Measurements from ENCODE around the gene HEY2. TPM values are rescaled to one million over a fixed set of nuclear protein-coding genes. Genes with fewer than 3 reads are reported as not detected.
"Not testable (repeated sequence)": the region's sequence is repeated elsewhere in the genome, so short reads cannot be mapped to it uniquely, and the experiment has no call there.

HEY2 gene
- total RNA-seq, 1 donor from 2014 or later: 1.6 TPM

DNA sequence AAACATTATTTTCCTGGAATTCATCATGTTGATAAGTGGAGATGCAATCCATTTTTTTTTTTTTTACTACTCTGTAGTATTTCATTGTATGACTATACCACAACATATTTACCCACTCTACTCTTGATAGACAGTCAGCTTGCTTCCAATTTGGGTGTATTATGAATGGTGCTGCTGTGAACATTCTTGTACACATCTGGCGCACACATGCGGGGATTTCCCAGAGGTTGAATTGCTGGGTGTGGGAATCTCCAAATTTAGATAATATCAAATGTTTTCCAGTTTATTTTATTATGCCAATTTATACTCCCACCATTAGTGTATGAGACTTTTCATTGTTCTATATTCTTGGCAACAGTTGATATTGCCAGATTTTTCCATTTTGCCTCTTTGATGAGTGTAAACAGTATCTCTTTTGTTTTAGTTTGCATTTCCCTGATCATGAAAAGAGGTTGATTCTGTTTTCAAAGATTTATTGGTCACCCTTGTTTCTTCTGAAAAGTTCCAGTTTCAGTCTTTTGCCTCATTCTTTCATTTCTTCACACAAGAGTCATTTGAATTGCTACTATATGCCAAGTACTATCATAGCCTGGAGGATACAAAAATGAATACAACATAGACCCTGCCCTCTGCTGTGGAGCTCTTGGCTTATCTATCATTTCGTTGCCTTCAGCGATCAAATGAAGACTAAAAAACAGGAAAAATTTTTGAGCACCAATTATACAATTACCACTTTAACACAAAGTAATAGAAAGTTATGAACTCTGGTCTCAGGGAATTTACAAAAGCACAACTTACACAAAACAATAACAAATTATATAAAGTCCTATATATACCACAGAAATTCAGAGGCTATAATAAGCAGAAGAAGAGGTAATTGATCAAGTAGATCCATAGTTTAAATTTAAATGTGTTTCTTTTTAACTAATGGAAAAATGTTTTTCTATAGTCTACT lies 24.2 kb downstream of the HEY2 start:
- no peak for ATAC-seq

DNA sequence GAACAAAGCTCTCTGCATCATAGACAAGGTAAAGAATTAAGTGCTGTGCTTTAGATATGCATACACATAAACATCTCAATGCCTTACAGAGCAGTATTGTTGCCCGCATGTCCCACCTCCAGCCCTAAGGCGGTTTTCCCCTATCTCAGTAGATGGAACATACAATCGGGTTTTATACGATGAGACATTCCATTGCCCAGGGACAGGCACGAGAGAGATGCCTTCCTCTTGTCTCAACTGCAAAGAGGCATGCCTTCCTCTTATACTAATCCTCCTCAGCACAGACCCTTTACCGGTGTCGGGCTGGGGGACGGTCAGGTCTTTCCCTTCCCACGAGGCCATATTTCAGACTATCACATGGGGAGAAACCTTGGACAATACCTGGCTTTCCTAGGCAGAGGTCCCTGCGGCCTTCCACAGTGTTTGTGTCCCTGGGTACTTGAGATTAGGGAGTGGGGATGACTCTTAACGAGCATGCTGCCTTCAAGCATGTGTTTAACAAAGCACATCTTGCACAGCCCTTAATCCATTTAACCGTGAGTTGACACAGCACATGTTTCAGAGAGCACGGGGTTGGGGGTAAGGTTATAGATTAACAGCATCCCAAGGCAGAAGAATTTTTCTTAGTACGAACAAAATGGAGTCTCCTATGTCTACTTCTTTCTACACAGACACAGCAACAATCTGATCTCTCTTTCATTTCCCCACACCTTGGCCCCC lies 26.8 kb downstream of the HEY2 start:
- ATAC-seq: not testable (repeated sequence)

DNA sequence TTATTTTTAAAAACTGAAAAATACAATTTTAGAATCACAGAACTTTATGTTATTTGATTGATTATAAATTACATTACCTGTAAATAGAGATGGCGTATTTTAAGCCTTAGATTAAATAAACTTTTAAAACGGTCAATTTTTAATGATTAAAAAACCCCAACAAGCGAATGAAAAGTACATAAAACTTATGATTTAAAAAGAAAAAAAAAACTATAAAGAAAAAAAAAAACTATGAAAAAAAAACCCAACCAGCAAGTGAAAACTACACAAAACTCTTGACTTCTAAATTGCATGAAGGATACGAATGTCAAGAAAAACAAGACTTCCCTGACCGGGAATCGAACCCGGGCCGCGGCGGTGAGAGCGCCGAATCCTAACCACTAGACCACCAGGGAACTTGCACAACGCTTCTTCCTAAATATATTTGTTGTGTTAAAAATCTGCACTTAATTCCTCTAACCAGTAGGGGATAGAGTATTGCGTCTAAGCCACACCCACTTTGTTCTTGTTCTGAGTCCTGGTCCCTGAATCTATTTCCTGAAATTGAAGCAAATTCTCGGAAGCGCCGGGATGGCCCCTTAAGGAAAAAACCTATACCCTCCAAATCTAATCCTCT lies 30.6 kb downstream of the HEY2 start:
- peak; percentile 97 for ATAC-seq

DNA sequence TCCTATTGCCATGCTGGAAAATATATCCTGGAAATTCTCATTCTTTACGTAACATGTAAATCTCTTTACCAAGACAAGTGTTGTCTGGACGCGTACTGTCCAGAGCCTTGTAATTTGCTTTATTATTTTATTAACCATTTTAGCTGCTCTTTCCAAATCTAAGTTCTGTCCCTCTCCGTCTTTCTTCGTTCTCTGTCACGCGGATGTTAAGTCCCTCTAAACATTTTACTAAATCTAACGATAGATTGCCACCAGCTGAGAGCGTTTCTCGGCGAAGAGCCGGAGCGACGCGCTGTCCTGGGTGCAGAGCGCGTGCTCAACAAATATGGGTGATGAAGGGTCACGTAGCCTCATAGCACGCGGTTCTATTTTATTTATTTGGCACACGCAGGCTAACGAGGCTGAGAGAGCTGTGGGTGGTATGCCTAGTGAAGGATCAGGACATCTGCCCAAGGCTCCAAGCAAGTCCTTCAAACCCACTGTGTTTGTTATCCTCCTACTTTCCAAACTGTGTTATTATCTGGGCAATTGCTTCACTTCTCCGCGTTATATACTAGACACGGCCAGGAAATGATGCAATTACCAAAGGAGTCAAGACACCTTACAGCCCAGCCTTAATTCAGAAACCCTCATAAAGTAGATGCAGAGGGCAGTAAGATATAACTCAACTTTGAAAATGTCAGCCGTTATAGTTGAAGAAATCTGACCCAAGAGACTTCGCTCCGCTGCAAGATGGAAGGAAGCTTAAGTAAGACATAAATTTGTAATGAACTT lies 31.3 kb downstream of the HEY2 start:
- peak; percentile 83 for ATAC-seq

DNA sequence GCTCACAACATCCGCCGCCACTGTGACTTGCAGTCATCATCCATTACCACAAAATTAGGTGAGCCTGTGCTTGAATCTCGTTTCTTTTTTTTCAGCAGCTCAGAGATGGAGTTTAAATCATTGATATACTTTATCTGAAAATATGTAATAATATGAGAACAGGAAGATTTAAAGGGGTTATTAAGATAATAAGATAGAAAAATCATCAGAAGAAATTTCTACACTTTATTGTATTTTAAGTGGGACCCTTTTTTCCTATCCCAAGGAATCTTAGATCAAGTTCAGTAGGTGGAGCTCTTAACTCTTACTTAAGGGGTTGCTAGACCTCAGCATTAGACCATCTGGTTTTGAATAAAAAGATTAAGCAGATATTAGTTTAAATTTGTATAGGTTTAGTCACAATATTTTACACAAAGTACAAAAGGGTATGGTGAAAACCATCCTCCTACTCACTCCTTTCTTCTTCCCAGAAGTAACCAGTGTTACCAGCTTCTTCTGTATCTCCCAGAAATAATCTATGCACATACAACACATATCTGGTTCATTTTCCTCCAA lies 32.0 kb downstream of the HEY2 start:
- ATAC-seq: no peak

DNA sequence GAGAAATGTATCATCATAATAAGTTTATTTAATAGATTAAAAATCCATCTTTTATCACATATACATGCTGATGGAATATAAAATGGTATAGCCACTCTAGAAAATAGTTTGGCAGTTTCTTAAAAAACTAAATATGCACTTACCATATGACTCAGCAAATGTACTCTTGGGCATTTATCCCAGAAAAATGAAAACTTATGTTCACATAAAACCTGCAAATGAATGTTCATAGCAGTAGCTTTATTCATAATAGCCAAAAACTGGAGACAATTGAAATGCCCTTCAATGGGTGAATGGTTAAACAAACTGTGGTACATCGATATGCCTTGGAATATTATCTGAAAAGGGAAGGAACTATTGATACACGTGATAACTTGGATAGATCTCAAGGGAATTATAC lies 34.9 kb downstream of the HEY2 start:
- ATAC-seq: no peak

DNA sequence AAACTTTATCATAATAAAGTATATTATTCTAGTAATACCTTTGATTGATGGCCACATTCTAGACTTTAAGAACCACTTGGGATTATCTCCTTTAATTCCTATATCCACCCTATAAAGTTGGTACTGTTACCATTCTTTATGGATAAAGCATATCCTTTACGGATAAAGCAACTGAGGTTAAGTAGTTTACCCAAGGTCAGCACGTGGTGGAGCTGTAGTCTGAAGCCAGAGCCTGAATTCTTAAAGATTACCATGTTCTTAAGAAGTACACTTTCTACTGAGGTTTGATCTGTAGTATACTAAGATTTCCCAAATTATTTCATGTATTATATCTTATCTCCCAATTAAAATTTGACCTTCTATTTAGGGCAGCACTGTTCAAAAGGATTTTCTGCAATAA lies 38.4 kb downstream of the HEY2 start:
- no peak for ATAC-seq

DNA sequence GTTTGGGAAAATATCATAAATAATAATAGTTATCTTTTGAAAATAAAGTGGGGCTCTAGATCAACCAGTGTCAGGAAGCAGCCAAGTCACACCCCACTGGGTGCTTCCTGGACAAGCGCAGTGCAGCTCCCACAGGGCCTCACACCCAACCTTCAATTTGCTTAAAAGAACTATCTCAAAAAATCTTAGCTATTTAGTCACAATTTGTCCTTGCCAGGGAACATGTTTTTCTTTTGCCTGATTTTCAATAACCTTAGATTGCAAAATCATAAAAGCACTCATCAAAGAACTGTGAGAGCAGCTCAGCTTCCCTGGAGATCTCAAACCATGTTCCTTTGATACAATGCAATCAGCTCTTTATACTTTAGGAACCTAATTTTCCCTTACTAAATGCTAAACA lies 39.7 kb downstream of the HEY2 start:
- ATAC-seq: no peak

DNA sequence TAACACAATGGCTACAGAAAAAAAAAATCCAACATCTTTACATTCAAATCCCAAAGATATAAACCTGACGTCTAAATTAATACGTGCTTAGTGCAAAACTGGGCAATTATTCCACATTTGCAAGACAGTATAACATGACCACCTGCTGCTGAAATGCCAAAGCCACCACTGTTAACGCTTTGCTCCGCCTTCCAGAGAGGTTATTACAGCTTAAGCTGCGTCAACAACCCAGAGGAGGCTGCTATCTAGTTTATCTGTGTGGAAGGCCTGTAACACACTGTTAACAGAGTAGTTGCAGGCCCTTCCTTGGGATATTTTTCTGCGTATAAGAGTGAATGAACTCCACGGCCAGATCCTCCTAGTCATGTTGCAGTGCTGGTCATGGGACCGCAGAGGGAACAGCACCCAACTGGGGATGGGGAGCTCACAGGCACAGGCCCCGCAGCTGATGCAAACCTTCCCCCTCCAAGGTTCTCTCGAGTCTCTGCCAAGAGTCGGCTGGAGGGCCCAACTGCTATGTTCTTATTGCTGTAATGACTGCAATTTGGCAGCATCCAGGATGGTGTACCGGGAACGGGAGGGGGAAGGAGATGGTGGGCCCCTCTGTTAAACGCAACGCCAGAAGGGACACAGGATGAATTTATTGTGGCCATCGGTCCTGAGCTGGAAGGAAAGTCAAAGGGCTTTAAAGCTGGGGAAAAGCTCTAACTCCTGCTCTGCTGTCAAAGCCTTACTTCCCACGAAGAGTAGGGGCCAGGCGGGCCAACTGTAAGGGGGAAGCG lies 40.3 kb downstream of the HEY2 start:
- ATAC-seq: no peak

DNA sequence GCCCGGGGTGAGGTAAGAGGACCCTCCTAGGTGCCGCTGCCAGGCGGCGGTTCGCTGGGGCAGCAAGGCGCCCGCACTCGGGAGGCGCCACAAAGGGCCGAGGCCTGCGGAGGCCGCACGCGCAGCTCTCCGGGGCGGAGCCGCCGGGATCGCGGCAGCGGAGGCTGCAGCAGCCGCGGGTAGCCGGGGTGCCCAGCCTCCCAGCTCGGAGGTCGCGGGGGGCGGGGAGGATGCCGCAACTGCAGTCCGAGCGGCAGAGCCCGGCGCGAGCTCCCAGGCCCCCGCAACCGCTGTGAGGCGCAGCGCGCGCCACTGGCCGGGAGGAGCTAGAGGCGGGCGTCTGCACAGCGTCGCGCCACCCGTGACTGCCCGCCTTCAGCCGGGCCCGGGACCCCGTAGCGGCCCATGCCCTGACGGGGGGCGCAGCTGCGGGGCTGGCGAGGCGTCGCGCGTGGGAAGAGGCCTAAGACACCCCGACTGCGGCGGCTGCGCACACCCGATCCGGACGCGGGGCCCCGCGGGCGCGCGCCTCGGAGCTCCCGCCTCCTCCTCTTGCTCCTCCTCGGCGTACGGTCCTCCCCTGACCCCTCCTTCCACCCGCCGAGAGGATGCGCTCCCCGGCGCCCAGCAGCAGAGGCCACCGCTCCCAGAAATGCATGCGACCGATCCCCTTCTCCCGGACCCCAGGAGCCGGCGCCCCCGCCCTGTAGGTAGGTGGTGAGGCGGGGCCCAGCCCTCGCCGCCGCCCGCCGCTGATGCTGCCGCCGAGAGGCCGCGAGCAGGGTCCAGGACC lies 41.1 kb downstream of the HEY2 start, which contains the start of gene NCOA7:
Gene NCOA7, plus strand, starts transcription at position 603 of the 793 bp plus-strand sequence. CDS start 24,395 bp downstream, outside the sequence.
- ATAC-seq: peak; percentile 91

DNA sequence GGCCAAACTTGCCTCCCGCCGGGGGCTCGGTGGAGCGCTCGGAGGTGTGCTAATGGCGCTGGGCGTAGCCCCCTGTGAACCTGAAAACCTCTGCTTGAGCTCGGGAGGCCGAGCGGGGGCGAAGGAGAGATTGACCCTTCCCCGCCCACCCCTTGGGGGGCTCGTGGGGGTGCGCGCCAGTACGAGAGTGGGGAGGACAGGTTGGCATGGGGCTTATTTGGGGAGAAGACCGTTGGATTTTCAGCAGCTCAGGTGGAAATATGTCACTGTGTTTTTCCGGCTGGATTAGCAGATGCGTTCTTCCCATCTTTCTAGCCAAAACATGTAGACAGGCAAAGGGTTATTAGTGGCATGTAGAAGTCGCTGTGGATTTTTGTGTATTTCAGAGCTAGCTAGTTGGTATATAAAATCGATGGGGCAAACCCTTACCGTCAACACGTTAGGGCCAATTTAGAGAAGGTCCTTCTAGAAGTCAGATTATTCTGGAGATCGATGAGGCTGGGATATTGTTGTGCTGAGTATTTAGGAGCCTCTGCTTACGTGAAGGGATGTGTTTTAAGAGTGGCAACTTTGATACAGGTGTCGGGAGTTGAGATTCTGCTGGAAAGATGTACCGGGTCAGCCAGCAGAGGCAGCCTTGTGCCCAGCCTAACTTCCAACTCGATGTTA lies 41.9 kb downstream of the HEY2 start:
- peak; percentile 57 for ATAC-seq

DNA sequence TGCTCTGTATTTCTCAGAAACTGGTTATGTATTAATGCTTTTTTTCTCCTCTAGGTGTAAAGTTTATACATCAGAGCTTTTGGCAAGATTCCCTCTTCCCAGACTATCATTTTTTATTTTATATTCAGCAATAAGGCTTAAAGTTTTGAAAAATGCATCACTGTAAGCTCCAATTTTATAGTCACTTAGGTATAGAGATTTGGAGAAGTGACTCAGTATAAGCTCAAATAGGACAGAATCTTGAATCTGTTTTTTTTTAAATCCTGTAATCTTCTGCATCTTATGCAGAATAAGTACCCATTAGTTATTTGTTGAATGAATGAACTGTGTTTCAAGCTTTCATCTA lies 42.4 kb downstream of the HEY2 start:
- ATAC-seq: no peak

DNA sequence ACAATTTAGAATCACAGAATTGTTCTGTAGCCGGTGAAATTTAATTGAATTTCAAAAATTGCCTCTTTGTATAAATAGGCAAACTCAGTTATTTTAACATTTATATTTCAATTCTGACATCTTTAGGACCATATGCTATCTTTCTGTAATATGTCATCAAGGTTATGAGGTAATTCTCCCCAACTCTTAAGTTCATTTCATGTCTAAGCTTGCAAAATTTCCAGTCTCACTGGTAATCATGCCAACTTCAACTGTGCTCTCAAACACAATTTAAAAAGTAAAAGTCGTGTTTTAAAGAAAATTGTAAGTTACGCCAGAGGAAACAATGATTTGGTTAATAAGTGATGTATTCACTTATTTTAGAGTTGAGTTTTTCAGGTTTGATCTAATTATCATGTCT lies 42.7 kb downstream of the HEY2 start:
- ATAC-seq: no peak

DNA sequence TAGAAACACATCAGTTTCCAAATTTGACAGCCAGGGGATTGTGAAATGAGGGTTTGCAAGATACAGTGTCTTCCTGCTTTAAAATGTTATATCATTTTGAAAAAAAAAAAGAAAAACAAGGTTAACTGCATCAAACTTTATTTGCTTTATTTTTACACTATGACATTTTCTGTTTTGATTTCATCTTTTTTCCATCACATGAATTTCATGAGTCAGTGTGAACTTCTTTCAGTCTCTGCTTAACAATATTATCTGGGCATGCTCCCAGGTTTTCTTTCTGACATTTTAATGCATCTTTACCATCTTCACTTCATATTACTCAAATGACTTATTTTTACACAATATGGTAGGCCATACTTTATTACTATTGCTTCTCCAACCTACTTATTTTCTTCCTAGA lies 43.2 kb downstream of the HEY2 start:
- no peak for ATAC-seq

DNA sequence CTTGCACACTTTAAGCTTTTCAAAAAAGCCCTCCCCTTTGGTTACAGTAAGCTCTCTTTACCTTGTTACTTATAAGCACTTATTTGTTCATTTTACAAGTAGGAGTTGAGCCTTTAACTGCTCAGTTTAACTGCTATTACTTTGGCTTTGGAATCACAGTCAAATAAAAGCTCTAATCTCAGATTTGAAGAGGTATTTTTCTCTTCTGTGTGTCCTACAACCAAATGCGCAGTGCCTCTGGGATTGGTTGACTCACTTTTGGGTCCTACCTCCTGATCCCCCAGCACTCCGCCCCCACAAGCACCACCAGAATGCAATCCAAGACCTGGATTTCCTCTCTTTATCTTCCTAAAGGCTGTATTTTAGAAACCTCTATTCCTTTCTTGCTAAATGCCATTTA lies 43.8 kb downstream of the HEY2 start:
- ATAC-seq: no peak

DNA sequence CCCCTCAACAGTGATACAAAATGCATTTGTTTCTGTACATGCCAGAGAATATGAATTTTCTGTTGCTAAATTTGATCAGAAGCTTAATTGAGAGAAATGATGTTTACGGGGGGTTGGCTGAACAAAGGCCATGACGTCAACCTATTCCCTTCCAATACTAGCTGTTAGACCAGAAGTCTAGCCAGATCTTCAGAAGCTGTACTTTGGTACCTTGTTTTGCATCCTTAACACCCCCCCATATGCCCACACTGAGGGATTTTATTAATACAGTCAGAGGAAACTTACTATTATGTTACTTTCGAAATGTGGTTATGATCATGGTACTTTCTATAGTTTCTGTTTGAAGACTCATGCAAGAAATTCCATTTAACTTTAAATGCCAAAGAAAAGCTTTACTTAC lies 44.4 kb downstream of the HEY2 start:
- no peak for ATAC-seq

DNA sequence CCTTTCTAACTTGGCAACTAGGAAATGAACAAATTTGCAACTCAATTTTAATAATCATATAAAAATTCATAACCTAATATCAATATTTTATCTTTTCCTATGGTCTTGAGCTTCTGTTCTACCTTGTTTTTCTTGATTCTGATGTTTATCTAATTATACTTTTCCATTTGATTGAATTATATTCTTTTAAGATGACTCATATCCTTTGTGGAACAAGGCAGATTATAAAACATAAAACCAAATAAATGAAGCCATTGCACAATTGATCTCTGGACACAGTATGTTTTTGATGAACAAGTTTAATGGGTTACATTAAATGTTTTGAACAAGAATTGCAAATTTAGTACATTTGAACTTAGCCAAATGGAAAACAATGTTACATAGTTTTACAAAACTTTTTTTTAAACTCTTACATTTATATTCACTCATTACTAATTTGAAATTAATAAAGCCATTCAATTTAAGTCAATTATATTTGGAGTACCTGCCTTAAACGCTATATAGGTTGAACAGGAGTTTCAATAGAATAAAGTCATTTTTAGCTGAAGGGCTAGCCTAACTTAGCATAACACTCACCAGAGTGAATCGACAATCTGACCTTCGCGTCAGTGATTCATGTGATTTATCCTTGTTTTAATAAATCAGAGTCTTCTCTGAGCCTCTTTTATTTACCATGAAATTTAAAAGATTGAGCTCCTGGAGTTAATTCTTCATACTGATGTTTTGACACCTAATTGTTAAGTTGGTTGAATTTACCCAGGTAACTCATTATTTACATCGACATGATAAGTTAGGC lies 45.1 kb downstream of the HEY2 start:
- ATAC-seq: no peak

DNA sequence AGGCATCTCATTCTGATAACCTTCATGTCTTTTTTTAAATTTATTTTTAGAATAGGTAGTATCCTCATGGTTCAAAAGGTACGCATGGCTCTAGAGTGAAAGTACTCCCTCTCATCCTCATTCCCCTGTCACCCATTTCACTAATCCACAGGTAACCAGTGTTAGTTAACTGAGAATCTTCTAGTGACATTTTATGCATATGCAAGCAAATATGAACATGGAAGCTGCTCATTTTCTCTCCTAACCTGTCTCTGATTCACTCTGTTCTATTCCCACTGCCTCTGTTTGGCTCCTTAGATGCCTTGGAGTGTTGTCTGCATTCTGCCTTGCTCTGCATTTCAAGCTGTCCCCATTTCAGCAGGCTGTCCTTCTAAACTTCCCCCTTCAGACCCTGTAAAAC lies 45.9 kb downstream of the HEY2 start:
- no peak for ATAC-seq

All from esophagus mucosa (tissue), 1 donor.